CD14-positive monocyte (primary cell): ENCODE measurements around the gene DNAH10. TPM values are rescaled to one million over a fixed set of nuclear protein-coding genes. Genes with fewer than 3 reads are reported as not detected.

Experiments
- DNase-seq, 3 donors: peaks; one replicate each; pipeline ENCODE4 v3.0.0-alpha.2; 2011 to 2022
- H2AFZ ChIP-seq: 2 replicates; pipeline ENCODE4 v1.6.0; 2012; ENCODE audit warnings: mild to moderate bottlenecking, low read depth, low read length, inconsistent platforms; ENCODE audit not compliant: insufficient read depth, poor library complexity, severe bottlenecking
- H3K27ac ChIP-seq, 2 donors: 1 replicate in 1 of 2; 2 replicates in 1 of 2; pipeline ENCODE4 v1.5.1; 2012 to 2013; ENCODE audit warnings: low read length in 2 of 2, control low read depth in 1 of 2, inconsistent platforms in 1 of 2, low read depth in 1 of 2, mild to moderate bottlenecking in 1 of 2
- H3K27me3 ChIP-seq, 2 donors: one replicate each; pipeline versions ENCODE4 v1.6.0 to v1.6.1; 2011 to 2013; ENCODE audit warnings: low read length in 2 of 2; ENCODE audit not compliant: control insufficient read depth in 2 of 2, insufficient read depth in 2 of 2
- H3K36me3 ChIP-seq, 2 donors: replicated peaks in 1 of 2; 1 replicate in 1 of 2; 2 replicates in 1 of 2; pipeline versions ENCODE4 v1.5.1 to v1.6.1; 2012 to 2013; ENCODE audit warnings: low read length in 2 of 2, control low read depth in 1 of 2, inconsistent platforms in 1 of 2, mild to moderate bottlenecking in 1 of 2; ENCODE audit not compliant: insufficient read depth in 2 of 2, control insufficient read depth in 1 of 2
- H3K4me1 ChIP-seq, 2 donors: 1 replicate in 1 of 2; 2 replicates in 1 of 2; pipeline versions ENCODE4 v1.5.1 to v1.6.1; 2012 to 2013; ENCODE audit warnings: low read length in 2 of 2, control low read depth in 1 of 2, inconsistent platforms in 1 of 2, mild to moderate bottlenecking in 1 of 2, moderate library complexity in 1 of 2; ENCODE audit not compliant: insufficient read depth in 2 of 2, control insufficient read depth in 1 of 2
- H3K4me2 ChIP-seq: replicated peaks from 2 replicates; pipeline ENCODE3; 2012; ENCODE audit warnings: low read length, moderate library complexity, mild to moderate bottlenecking; ENCODE audit not compliant: poor library complexity, severe bottlenecking; ENCODE audit errors: extremely low read depth
- H3K4me3 ChIP-seq, 3 experiments: fragments of 200-600 bp in 1 of 3; sonication (generic) in 1 of 3; replicated peaks in 1 of 3; 1 replicate in 2 of 3; 2 replicates in 1 of 3; pipeline ENCODE4 v1.5.1; 2011 to 2013; ENCODE audit warnings: low read length in 3 of 3, mild to moderate bottlenecking in 3 of 3, control low read depth in 2 of 3, low read depth in 2 of 3, inconsistent platforms in 1 of 3, moderate library complexity in 1 of 3
- H3K79me2 ChIP-seq: 2 replicates; pipeline ENCODE4 v1.6.0; 2012; ENCODE audit warnings: mild to moderate bottlenecking, control low read depth, inconsistent platforms, low read length, moderate library complexity; ENCODE audit not compliant: insufficient read depth
- H3K9ac ChIP-seq: 2 replicates; pipeline ENCODE4 v1.6.0; 2017; ENCODE audit warnings: low read length, mild to moderate bottlenecking; ENCODE audit not compliant: insufficient read depth, poor library complexity, severe bottlenecking
- H3K9me3 ChIP-seq, 2 donors: replicated peaks in 1 of 2; 1 replicate in 1 of 2; 2 replicates in 1 of 2; pipeline versions ENCODE4 v1.5.1 to v1.6.1; 2012 to 2013; ENCODE audit warnings: low read length in 2 of 2, control low read depth in 1 of 2; ENCODE audit not compliant: control insufficient read depth in 1 of 2, insufficient read depth in 1 of 2
- H4K20me1 ChIP-seq: 2 replicates; pipeline ENCODE4 v1.6.0; 2012; ENCODE audit warnings: mild to moderate bottlenecking, low read length, control low read depth, moderate library complexity; ENCODE audit not compliant: insufficient read depth
- H3K27ac Mint-ChIP-seq, 7 donors: one replicate each; pipeline ENCODE4 v1.8.0; 2020; ENCODE audit warnings: mild to moderate bottlenecking in 7 of 7, mixed read lengths in 7 of 7, moderate library complexity in 6 of 7, inconsistent platforms in 2 of 7
- H3K27me3 Mint-ChIP-seq, 3 donors: one replicate each; pipeline ENCODE4 v1.8.0; 2021 to 2022; ENCODE audit warnings: low read depth in 3 of 3, mild to moderate bottlenecking in 3 of 3, mixed read lengths in 3 of 3, moderate library complexity in 3 of 3, inconsistent platforms in 1 of 3
- H3K36me3 Mint-ChIP-seq, 2 donors: one replicate each; pipeline ENCODE4 v1.8.0; 2020; ENCODE audit warnings: mixed read lengths in 2 of 2, inconsistent platforms in 1 of 2, mild to moderate bottlenecking in 1 of 2
- H3K4me1 Mint-ChIP-seq: one replicate; pipeline ENCODE4 v1.8.0; 2020; ENCODE audit warnings: mild to moderate bottlenecking, mixed read lengths
- H3K4me3 Mint-ChIP-seq, 2 donors: one replicate each; pipeline ENCODE4 v1.8.0; 2020; ENCODE audit warnings: mild to moderate bottlenecking in 2 of 2, mixed read lengths in 2 of 2, moderate library complexity in 1 of 2
- H3K9me3 Mint-ChIP-seq, 7 donors: one replicate each; pipeline ENCODE4 v1.8.0; 2020 to 2022; ENCODE audit warnings: mixed read lengths in 7 of 7, mild to moderate bottlenecking in 6 of 7, moderate library complexity in 6 of 7, inconsistent platforms in 2 of 7
- CTCF ChIP-seq: fragments of 200-600 bp; IDR thresholded peaks from one replicate; pipeline ENCODE4 v1.8.0; 2022; ENCODE audit warnings: antibody characterized with exemption, mild to moderate bottlenecking
- WGBS: methylation state at CpG from one replicate; pipeline ENCODE4 v1.1.5; 2013; ENCODE audit warnings: missing lambda C conversion rate; ENCODE audit not compliant: insufficient coverage; 5-methylcytosine and 5-hydroxymethylcytosine counted together
- intact Hi-C, 2 donors: fragments of 100-400 bp; cut with micrococcal nuclease; formaldehyde crosslinking; loops; one replicate each; pipeline versions ENCODE4 v1.15.0 to v1.15.1; 2023
- polyA plus RNA-seq, 3 donors: library from polyadenylated mRNA; depleted of rRNA in 1 of 3; unstranded in 2 of 3; stranded (reverse) in 1 of 3; fragments of 300-500 nt in 2 of 3; fragments of >200 nt in 1 of 3; fragmentation: Illumina TruSeq in 2 of 3; gene quantifications; 1 replicate in 2 of 3; 2 replicates in 1 of 3; pipeline ENCODE4 v1.2.3, GENCODE V29; 2012 to 2021

Gene DNAH10
- polyA plus RNA-seq, 3 donors, result not detected

- Mint-ChIP-seq H3K9me3 (no peaks in the 10 kb centered on the region), H3K27ac (peak overlapping the region in 1 of 7 donors; percentile 32), H3K4me3 (no peak overlapping the region), H3K27me3 (peaks cover 2 to 7% (median 6%) of the 10 kb centered on the region in 3 donors), H3K4me1 (peaks cover 8% of the 10 kb centered on the region), H3K36me3 (no peaks in the 10 kb centered on the region)
- DNase-seq, result no peak
- no peaks in the 10 kb centered on the region for H3K9me3 ChIP-seq
- no peak for TF ChIP-seq CTCF
- H3K4me2 ChIP-seq, result no peak overlapping the region
- H2AFZ ChIP-seq, result no peak overlapping the region
- no peaks in the 10 kb centered on the region for H3K79me2 ChIP-seq
- 95% methylated on average over 4 of the region's 9 CpGs for WGBS
- H3K9ac ChIP-seq, result no peak overlapping the region
- H3K4me1 ChIP-seq, result no peaks in the 10 kb centered on the region
- H3K4me3 ChIP-seq, result no peak overlapping the region
- no peaks in the 10 kb centered on the region for H3K36me3 ChIP-seq
- H3K27me3 ChIP-seq, result no peaks in the 10 kb centered on the region
- H3K27ac ChIP-seq, result no peak overlapping the region
- no peaks in the 10 kb centered on the region for H4K20me1 ChIP-seq
- intact Hi-C loops, result no loop called here
Measured at GRCh38 chr12:123929946-123930583, 168.0 kb downstream of the DNAH10 start.

GRCh38 chr12:123931686-123932321, 169.7 kb downstream of the DNAH10 start:
- Histone ChIP-seq H2AFZ (no peak overlapping the region), H3K4me2 (no peak overlapping the region), H3K4me1 (no peaks in the 10 kb centered on the region), H3K79me2 (no peaks in the 10 kb centered on the region), H3K9me3 (no peaks in the 10 kb centered on the region), H3K27me3 (no peaks in the 10 kb centered on the region), H3K9ac (no peak overlapping the region), H3K36me3 (no peaks in the 10 kb centered on the region), H4K20me1 (no peaks in the 10 kb centered on the region), H3K27ac (no peak overlapping the region), H3K4me3 (no peak overlapping the region)
- DNase-seq, result no peak
- no peak overlapping the region for H3K4me3 Mint-ChIP-seq
- H3K27me3 Mint-ChIP-seq, result peaks cover 2 to 7% (median 5%) of the 10 kb centered on the region in 3 donors
- H3K4me1 Mint-ChIP-seq, result peaks cover 10% of the 10 kb centered on the region
- H3K36me3 Mint-ChIP-seq, result peaks cover 6% of the 10 kb centered on the region in 2 donors
- 97% methylated on average over 9 of the region's 14 CpGs for WGBS
- no peak for TF ChIP-seq CTCF
- no peak overlapping the region for H3K27ac Mint-ChIP-seq
- peaks cover 0 to 3% (median 0%) of the 10 kb centered on the region in 7 donors for H3K9me3 Mint-ChIP-seq
- intact Hi-C loops, result no loop called here
